Gastrocnemius medialis (tissue), 4 donors: Measurements from ENCODE around the gene FGD5.

Source experiments
- CTCF ChIP-seq, 5 experiments: fragments of 450-650 bp in 3 of 5; fragments of 200-600 bp in 2 of 5; sonication (generic) in 2 of 5; IDR thresholded peaks in 4 of 5; conservative IDR thresholded peaks in 1 of 5; 1 replicate in 4 of 5; 2 replicates in 1 of 5; pipeline ENCODE4 v1.5.1; 2016 to 2019; ENCODE audit warnings: antibody characterized with exemption in 5 of 5, mild to moderate bottlenecking in 3 of 5, moderate library complexity in 3 of 5
- POLR2A ChIP-seq, 2 donors: fragments of 450-650 bp; IDR thresholded peaks; one replicate each; pipeline ENCODE4 v1.6.1; 2017; ENCODE audit warnings: antibody characterized with exemption in 2 of 2, mild to moderate bottlenecking in 2 of 2, moderate library complexity in 2 of 2

- TF ChIP-seq CTCF (IDR thresholded peaks at IDR 0.05 in 4 of 5, conservative IDR thresholded peaks at IDR 0.05 in 1 of 5) (no peak), POLR2A (IDR thresholded peaks at IDR 0.05) (no peak)
These were observed 14.6 kb upstream of the FGD5 start for GRCh38 chr3:14803981-14804834.
